GM19193 (cell line): ENCODE data around the gene SP100.

Source experiments
- POLR2A ChIP-seq: IDR thresholded peaks from 4 replicates; pipeline ENCODE4 v1.6.1; 2011; ENCODE audit not compliant: insufficient read depth, insufficient read length; ENCODE audit errors: extremely low read depth

Gene SP100

GRCh38 chr2:230447455-230448451, 31.8 kb downstream of the SP100 start:
- no peak for TF ChIP-seq POLR2A

- no peak for TF ChIP-seq POLR2A
Measured at GRCh38 chr2:230449901-230450467, 34.0 kb downstream of the SP100 start.

- TF ChIP-seq POLR2A, result no peak
Measured at GRCh38 chr2:230453006-230453405, 37.0 kb downstream of the SP100 start.

GRCh38 chr2:230455005-230455684, 39.1 kb downstream of the SP100 start:
- no peak for TF ChIP-seq POLR2A

GRCh38 chr2:230457073-230457768, 41.2 kb downstream of the SP100 start:
- no peak for TF ChIP-seq POLR2A

- no peak for TF ChIP-seq POLR2A
Measured at GRCh38 chr2:230457793-230458192, 41.8 kb downstream of the SP100 start.

- TF ChIP-seq POLR2A, result no peak
Measured at GRCh38 chr2:230459216-230459615, 43.2 kb downstream of the SP100 start.

GRCh38 chr2:230471074-230471473, 55.1 kb downstream of the SP100 start:
- no peak for TF ChIP-seq POLR2A

GRCh38 chr2:230472621-230473018, 56.6 kb downstream of the SP100 start:
- TF ChIP-seq POLR2A, result no peak

GRCh38 chr2:230473378-230473777, 57.4 kb downstream of the SP100 start:
- no peak for TF ChIP-seq POLR2A

- no peak for TF ChIP-seq POLR2A
Measured at GRCh38 chr2:230475143-230475542, 59.1 kb downstream of the SP100 start.

- no peak for TF ChIP-seq POLR2A
Measured at GRCh38 chr2:230485801-230486341, 69.9 kb downstream of the SP100 start.

- TF ChIP-seq POLR2A, result no peak
Measured at GRCh38 chr2:230492107-230492506, 76.1 kb downstream of the SP100 start.

GRCh38 chr2:230494980-230495379, 79.0 kb downstream of the SP100 start:
- no peak for TF ChIP-seq POLR2A

- no peak for TF ChIP-seq POLR2A
Measured at GRCh38 chr2:230496891-230497290, 80.9 kb downstream of the SP100 start.

GRCh38 chr2:230498506-230499107, 82.6 kb downstream of the SP100 start:
- no peak for TF ChIP-seq POLR2A
